H1 (cell line): ENCODE results near the gene TFG. TPM values are rescaled to one million over a fixed set of nuclear protein-coding genes. Genes with fewer than 3 reads are reported as not detected.

Source experiments
- CTCF ChIA-PET: fragments of 300-600 bp; sonication (Branson Sonifier 250); formaldehyde crosslinking; loops from one replicate; lab custom pipeline; 2021; ENCODE audit not compliant: partially characterized antibody; lab: Charles Lee
- POLR2A ChIA-PET: fragments of 300-600 bp; sonication (Branson Sonifier 250); formaldehyde crosslinking; loops from one replicate; lab custom pipeline; 2021; ENCODE audit warnings: inconsistent platforms; ENCODE audit not compliant: partially characterized antibody; lab: Charles Lee
- DNase-seq, 2 experiments: peaks; one replicate each; pipeline versions ENCODE4 v3.0.0 to v3.0.0-alpha.2; 2010 to 2022; ENCODE audit warnings: low spot score in 2 of 2, low read depth in 1 of 2, mixed read lengths in 1 of 2
- FAIRE-seq: peaks from 2 replicates; lab custom pipeline; 2011; peaks lifted over from hg19 to GRCh38; lab: Jason Lieb, UNC
- H2AFZ ChIP-seq: 2 replicates; pipeline ENCODE4 v1.8.1; 2012; ENCODE audit warnings: low read length, inconsistent platforms
- H2AK5ac ChIP-seq: 2 replicates; pipeline ENCODE4 v1.6.1; 2013; ENCODE audit warnings: low read depth, low read length
- H2BK120ac ChIP-seq: replicated peaks from 2 replicates; pipeline ENCODE3; 2013; ENCODE audit warnings: low read depth, low read length, inconsistent platforms
- H2BK12ac ChIP-seq: 2 replicates; pipeline ENCODE4 v1.6.1; 2013; ENCODE audit warnings: low read depth, low read length
- H2BK15ac ChIP-seq: 2 replicates; pipeline ENCODE4 v1.6.1; 2013; ENCODE audit warnings: low read length
- H2BK20ac ChIP-seq: 2 replicates; pipeline ENCODE4 v1.6.1; 2013; ENCODE audit warnings: low read length
- H2BK5ac ChIP-seq: 2 replicates; pipeline ENCODE4 v1.6.1; 2013; ENCODE audit warnings: low read depth, low read length
- H3K14ac ChIP-seq: 2 replicates; pipeline ENCODE4 v1.6.1; 2013; ENCODE audit warnings: inconsistent platforms; ENCODE audit not compliant: insufficient read length
- H3K18ac ChIP-seq: 2 replicates; pipeline ENCODE4 v1.6.1; 2013; ENCODE audit warnings: low read length; ENCODE audit errors: extremely low read depth
- H3K23ac ChIP-seq: 2 replicates; pipeline ENCODE4 v1.6.1; 2013; ENCODE audit warnings: inconsistent platforms; ENCODE audit not compliant: insufficient read length
- H3K23me2 ChIP-seq: 2 replicates; pipeline ENCODE4 v1.6.1; 2013; ENCODE audit warnings: low read depth, low read length
- H3K27ac ChIP-seq: 2 replicates; pipeline ENCODE4 v1.6.1; 2011; ENCODE audit warnings: low read depth, low read length, inconsistent platforms
- H3K27me3 ChIP-seq, 4 experiments: replicated peaks in 1 of 4; 1 replicate in 1 of 4; 2 replicates in 3 of 4; pipeline versions ENCODE4 v1.6.1 to v1.8.1; 2011 to 2013; ENCODE audit warnings: low read length in 3 of 4, mild to moderate bottlenecking in 3 of 4, inconsistent platforms in 2 of 4, mixed read lengths in 2 of 4, moderate library complexity in 1 of 4; ENCODE audit not compliant: control insufficient read depth in 3 of 4, insufficient read depth in 3 of 4; ENCODE audit errors: extremely low read depth in 1 of 4
- H3K36me3 ChIP-seq, 4 experiments: 2 replicates each; pipeline versions ENCODE4 v1.6.1 to v1.8.1; 2011 to 2013; ENCODE audit warnings: mild to moderate bottlenecking in 4 of 4, low read length in 3 of 4, moderate library complexity in 2 of 4, control low read depth in 1 of 4, inconsistent platforms in 1 of 4; ENCODE audit not compliant: insufficient read depth in 4 of 4, control insufficient read depth in 2 of 4
- H3K4ac ChIP-seq: replicated peaks from 2 replicates; pipeline ENCODE3; 2013; ENCODE audit warnings: low read length, low read depth, mixed read lengths, inconsistent platforms; ENCODE audit not compliant: insufficient read length
- H3K4me1 ChIP-seq, 4 experiments: replicated peaks in 1 of 4; 1 replicate in 1 of 4; 2 replicates in 3 of 4; pipeline versions ENCODE4 v1.6.1 to v1.8.1; 2011 to 2013; ENCODE audit warnings: low read length in 3 of 4, inconsistent platforms in 2 of 4, mixed read lengths in 1 of 4; ENCODE audit not compliant: insufficient read depth in 4 of 4, control insufficient read depth in 3 of 4
- H3K4me2 ChIP-seq, 2 experiments: 2 replicates each; pipeline versions ENCODE4 v1.6.1 to v1.8.1; 2011 to 2013; ENCODE audit warnings: low read depth in 2 of 2, low read length in 2 of 2, control low read depth in 1 of 2, inconsistent platforms in 1 of 2, mild to moderate bottlenecking in 1 of 2; ENCODE audit not compliant: insufficient read depth in 1 of 2
- H3K4me3 ChIP-seq, 4 experiments: fragments of 200-600, 300-600 bp in 1 of 4; sonication (generic), shearing (Covaris generic), sonication (Bioruptor Twin) in 1 of 4; 2 replicates each; pipeline versions ENCODE4 v1.5.1 to v1.8.1; 2011 to 2016; ENCODE audit warnings: low read length in 4 of 4, low read depth in 3 of 4, control low read depth in 2 of 4, inconsistent platforms in 2 of 4, mild to moderate bottlenecking in 2 of 4, mixed read lengths in 1 of 4, moderate library complexity in 1 of 4; ENCODE audit not compliant: insufficient read depth in 2 of 4; ENCODE audit errors: extremely low read depth in 1 of 4
- H3K56ac ChIP-seq: replicated peaks from 2 replicates; pipeline ENCODE3; 2013; ENCODE audit warnings: low read depth, mild to moderate bottlenecking, mixed read lengths, low read length, inconsistent platforms; ENCODE audit not compliant: insufficient read length
- H3K79me1 ChIP-seq: 2 replicates; pipeline ENCODE4 v1.6.1; 2013; ENCODE audit warnings: low read depth, low read length, control low read depth
- H3K79me2 ChIP-seq, 2 experiments: 2 replicates each; pipeline versions ENCODE4 v1.6.1 to v1.8.1; 2012 to 2013; ENCODE audit warnings: low read length in 2 of 2, mild to moderate bottlenecking in 2 of 2, inconsistent platforms in 1 of 2; ENCODE audit not compliant: insufficient read depth in 2 of 2, control insufficient read depth in 1 of 2
- H3K9ac ChIP-seq, 4 experiments: replicated peaks in 1 of 4; 1 replicate in 1 of 4; 2 replicates in 3 of 4; pipeline versions ENCODE4 v1.6.1 to v1.8.1; 2011 to 2013; ENCODE audit warnings: low read depth in 3 of 4, low read length in 3 of 4, control low read depth in 2 of 4, mild to moderate bottlenecking in 2 of 4, moderate library complexity in 2 of 4, inconsistent platforms in 1 of 4; ENCODE audit errors: extremely low read depth in 1 of 4
- H3K9me3 ChIP-seq, 2 experiments: 2 replicates each; pipeline versions ENCODE4 v1.6.1 to v1.8.1; 2012 to 2013; ENCODE audit warnings: mild to moderate bottlenecking in 2 of 2, moderate library complexity in 2 of 2, control low read depth in 1 of 2, inconsistent platforms in 1 of 2, low read depth in 1 of 2, low read length in 1 of 2, mixed read lengths in 1 of 2; ENCODE audit not compliant: insufficient read depth in 2 of 2
- H4K20me1 ChIP-seq, 2 experiments: replicated peaks in 1 of 2; 2 replicates each; pipeline versions ENCODE3 to v1.8.1; 2011 to 2013; ENCODE audit warnings: inconsistent platforms in 2 of 2, low read length in 2 of 2, mild to moderate bottlenecking in 1 of 2; ENCODE audit not compliant: insufficient read depth in 2 of 2, control insufficient read depth in 1 of 2
- H4K5ac ChIP-seq: 2 replicates; pipeline ENCODE4 v1.6.1; 2013; ENCODE audit warnings: low read length, low read depth, mixed read lengths, inconsistent platforms; ENCODE audit not compliant: insufficient read length
- H4K8ac ChIP-seq: 2 replicates; pipeline ENCODE4 v1.8.0; 2013; ENCODE audit warnings: mild to moderate bottlenecking, moderate library complexity, low read length, inconsistent platforms; ENCODE audit not compliant: insufficient read depth; ENCODE audit errors: extremely low read depth
- H4K91ac ChIP-seq: replicated peaks from 2 replicates; pipeline ENCODE3; 2013; ENCODE audit warnings: low read length, mixed read lengths, inconsistent platforms; ENCODE audit not compliant: insufficient read length
- ASH2L ChIP-seq: fragments of 200-600, 300-600 bp; sonication (generic); IDR thresholded peaks from one replicate; pipeline ENCODE4 v1.7.1; 2017; ENCODE audit warnings: low read length
- CEBPB ChIP-seq: IDR thresholded peaks from 2 replicates; pipeline ENCODE4 v1.6.1; 2012; ENCODE audit warnings: low read depth, low read length
- CREB1 ChIP-seq: IDR thresholded peaks from 2 replicates; pipeline ENCODE4 v1.6.1; 2012; ENCODE audit warnings: inconsistent platforms
- E2F6 ChIP-seq: IDR thresholded peaks from 2 replicates; pipeline ENCODE4 v1.6.1; 2012; ENCODE audit warnings: inconsistent platforms
- EGR1 ChIP-seq: IDR thresholded peaks from 2 replicates; pipeline ENCODE4 v1.6.1; 2011; ENCODE audit warnings: low read depth, low read length, borderline replicate concordance
- HDAC2 ChIP-seq, 2 experiments: fragments of 300-600 bp in 1 of 2; sonication (generic) in 1 of 2; IDR thresholded peaks; 2 replicates each; pipeline ENCODE4 v1.6.1; 2011 to 2012; ENCODE audit warnings: low read depth in 2 of 2, low read length in 2 of 2, mild to moderate bottlenecking in 2 of 2, moderate library complexity in 2 of 2, borderline replicate concordance in 1 of 2, inconsistent platforms in 1 of 2
- JUND ChIP-seq: IDR thresholded peaks from 2 replicates; pipeline ENCODE4 v1.6.1; 2011; ENCODE audit warnings: mild to moderate bottlenecking, improper control_type of control experiment, low read length
- SIX5 ChIP-seq: IDR thresholded peaks from 2 replicates; pipeline ENCODE4 v1.6.1; 2011; ENCODE audit warnings: mild to moderate bottlenecking, low read depth, low read length
- TAF1 ChIP-seq: IDR thresholded peaks from 2 replicates; pipeline ENCODE4 v1.6.1; 2011; ENCODE audit warnings: mild to moderate bottlenecking, low read depth, low read length
- YY1 ChIP-seq: IDR thresholded peaks from 2 replicates; pipeline ENCODE4 v1.6.1; 2011; ENCODE audit warnings: low read depth, mild to moderate bottlenecking, low read length
- WGBS, 2 experiments: shearing (Covaris generic) in 1 of 2; methylation state at CpG; one replicate each; pipeline versions ENCODE4 v1.1.6 to v1.1.7; 2013 to 2015; ENCODE audit warnings: low lambda C conversion rate in 2 of 2, mixed read lengths in 2 of 2, inconsistent platforms in 1 of 2, low coverage in 1 of 2, missing lambda C conversion rate in 1 of 2; ENCODE audit not compliant: insufficient replicate concordance in 2 of 2, insufficient coverage in 1 of 2, insufficient read length in 1 of 2; ENCODE audit errors: extremely low coverage in 1 of 2, missing lambda C conversion rate in 1 of 2; 5-methylcytosine and 5-hydroxymethylcytosine counted together
- polyA plus RNA-seq, 7 experiments: library from polyadenylated mRNA; depleted of rRNA in 3 of 7; stranded (reverse) in 5 of 7; unstranded in 2 of 7; fragments of >200 nt in 5 of 7; fragments of 200-250 nt in 2 of 7; gene quantifications; 1 replicate in 5 of 7; 2 replicates in 1 of 7; 4 replicates in 1 of 7; pipeline versions ENCODE4 v1.2.1 to v1.2.3, GENCODE V29; 2011 to 2013; ENCODE audit warnings: missing spikeins in 2 of 7, mixed read lengths in 2 of 7
- total RNA-seq: library from RNA; stranded (reverse); fragmentation: NEBNext Ultra II Directional; extraction: Animal tissue kit (Norgen Biotek cat#: 25700); gene quantifications from 2 replicates; pipeline ENCODE4 v1.2.1, GENCODE V29; 2021
- TF ChIP-seq, protein P1 (sequence below), 3 experiments: IDR thresholded peaks; 1 replicate in 2 of 3; 2 replicates in 1 of 3; pipeline versions ENCODE4 v1.5.1 to v1.6.1; 2011; ENCODE audit warnings: low read length in 3 of 3, mild to moderate bottlenecking in 3 of 3, inconsistent platforms in 2 of 3, low read depth in 1 of 3, moderate library complexity in 1 of 3; ENCODE audit not compliant: insufficient read depth in 1 of 3; ENCODE audit errors: control extremely low read depth in 1 of 3

Gene TFG
- total and polyA plus RNA-seq, 2 of the 8 experiments (the other 6 are each of a cell fraction or from before 2014, with no cell fraction given): 81.9 to 98.4 TPM

DNA sequence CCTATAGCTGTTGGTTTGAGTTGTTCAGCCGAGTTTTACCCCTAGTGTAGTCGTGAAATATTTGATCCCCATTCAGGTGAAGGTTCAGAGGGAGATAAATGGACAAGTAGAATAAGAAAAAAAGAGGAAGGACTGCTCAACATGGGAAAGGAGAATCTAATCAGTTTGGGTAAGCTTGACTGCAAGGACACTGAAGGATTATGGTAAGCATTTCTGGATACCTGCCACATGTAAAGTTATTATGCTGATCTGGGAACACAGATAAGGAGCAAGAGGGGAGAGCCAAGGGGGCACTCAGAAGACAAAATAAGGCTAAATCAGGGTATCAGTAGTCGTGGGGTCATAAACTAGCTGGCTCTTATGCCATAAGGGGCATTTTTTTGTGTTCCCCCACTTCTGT, 49.9 kb downstream of the TFG start:
- H3K4ac ChIP-seq: no peak overlapping the region
- H3K27ac ChIP-seq: no peak overlapping the region
- H2BK5ac ChIP-seq: no peak overlapping the region
- H3K56ac ChIP-seq: no peak overlapping the region
- ChIA-PET CTCF (interaction anchor here (0.9 to 4.7 kb wide), 5 partner anchors 12 to 21 kb away, joined by 5 to 33 read pairs (median 5); no protein-coding TSS in a partner anchor), POLR2A (interaction anchor here (1.5 to 2.6 kb wide), 3 partner anchors 11 to 17 kb away, joined by 3 to 12 read pairs (median 5); no protein-coding TSS in a partner anchor)
- WGBS, 2 experiments: 85% methylated on average over 3 of the region's 3 CpGs; no CpG with 5 or more reads in 1 of the 2 experiments
- DNase-seq: no peak
- no peak overlapping the region for H2AK5ac ChIP-seq
- no peak overlapping the region for H2BK15ac ChIP-seq
- no peaks in the 10 kb centered on the region for H3K23me2 ChIP-seq
- no peaks in the 10 kb centered on the region for H3K9me3 ChIP-seq
- H2BK20ac ChIP-seq: no peak overlapping the region
- peaks cover 0 to 7% (median 3%) of the 10 kb centered on the region in 4 experiments; a peak in 3 of 7 replicates for H3K4me1 ChIP-seq
- no peak overlapping the region for H3K4me3 ChIP-seq
- no peaks in the 10 kb centered on the region for H3K36me3 ChIP-seq
- no peak overlapping the region for H2BK120ac ChIP-seq
- H4K5ac ChIP-seq: no peak overlapping the region
- H3K23ac ChIP-seq: no peak overlapping the region
- TF ChIP-seq ASH2L (no peak), JUND (no peak), TAF1 (no peak), HDAC2 (IDR thresholded peaks at IDR 0.05; ENCODE audit: borderline replicate concordance in 1 of 2, low read depth in 2 of 2, low read length in 2 of 2) (no peak), SIX5 (no peak), CEBPB (no peak), E2F6 (no peak), EGR1 (no peak), YY1 (no peak), CREB1 (no peak)
- TF ChIP-seq, protein P1, sequence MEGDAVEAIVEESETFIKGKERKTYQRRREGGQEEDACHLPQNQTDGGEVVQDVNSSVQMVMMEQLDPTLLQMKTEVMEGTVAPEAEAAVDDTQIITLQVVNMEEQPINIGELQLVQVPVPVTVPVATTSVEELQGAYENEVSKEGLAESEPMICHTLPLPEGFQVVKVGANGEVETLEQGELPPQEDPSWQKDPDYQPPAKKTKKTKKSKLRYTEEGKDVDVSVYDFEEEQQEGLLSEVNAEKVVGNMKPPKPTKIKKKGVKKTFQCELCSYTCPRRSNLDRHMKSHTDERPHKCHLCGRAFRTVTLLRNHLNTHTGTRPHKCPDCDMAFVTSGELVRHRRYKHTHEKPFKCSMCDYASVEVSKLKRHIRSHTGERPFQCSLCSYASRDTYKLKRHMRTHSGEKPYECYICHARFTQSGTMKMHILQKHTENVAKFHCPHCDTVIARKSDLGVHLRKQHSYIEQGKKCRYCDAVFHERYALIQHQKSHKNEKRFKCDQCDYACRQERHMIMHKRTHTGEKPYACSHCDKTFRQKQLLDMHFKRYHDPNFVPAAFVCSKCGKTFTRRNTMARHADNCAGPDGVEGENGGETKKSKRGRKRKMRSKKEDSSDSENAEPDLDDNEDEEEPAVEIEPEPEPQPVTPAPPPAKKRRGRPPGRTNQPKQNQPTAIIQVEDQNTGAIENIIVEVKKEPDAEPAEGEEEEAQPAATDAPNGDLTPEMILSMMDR (IDR thresholded peaks at IDR 0.05; ENCODE audit: control extremely low read depth in 1 of 3, insufficient read depth in 1 of 3, low read depth in 1 of 3, low read length in 3 of 3): no peak
- no peak overlapping the region for H4K91ac ChIP-seq
- H3K9ac ChIP-seq: no peak overlapping the region
- no peaks in the 10 kb centered on the region for H3K27me3 ChIP-seq
- H3K79me1 ChIP-seq: no peaks in the 10 kb centered on the region
- no peak for FAIRE-seq
- H2AFZ ChIP-seq: no peak overlapping the region
- no peaks in the 10 kb centered on the region for H4K20me1 ChIP-seq
- no peak overlapping the region for H3K18ac ChIP-seq
- no peaks in the 10 kb centered on the region for H3K79me2 ChIP-seq
- no peak overlapping the region for H2BK12ac ChIP-seq
- H4K8ac ChIP-seq: no peak overlapping the region
- H3K4me2 ChIP-seq: no peak overlapping the region
- no peak overlapping the region for H3K14ac ChIP-seq
